SK-N-SH (cell line): ENCODE data around the gene TFAP2B. TPM values are rescaled to one million over a fixed set of nuclear protein-coding genes. Genes with fewer than 3 reads are reported as not detected.

Experiments
- CTCF ChIA-PET: fragments of 300-600, 350-600 bp; formaldehyde crosslinking; extraction: SDS; loops from one replicate; lab custom pipeline; 2021; lab: Yijun Ruan, JAX
- POLR2A ChIA-PET: fragments of 350-600 bp; sonication (Branson Sonifier 250); formaldehyde crosslinking; extraction: SDS; loops from one replicate; lab custom pipeline; 2020; ENCODE audit warnings: antibody characterized with exemption, inconsistent platforms; lab: Yijun Ruan, JAX
- DNase-seq: peaks from one replicate; pipeline ENCODE4 v3.0.0; 2012
- H2AFZ ChIP-seq: fragments of 200-600 bp; sonication (generic); 2 replicates; pipeline ENCODE4 v1.8.1; 2016; ENCODE audit warnings: antibody characterized with exemption, mild to moderate bottlenecking, low read depth
- H3F3A ChIP-seq: fragments of 200-600 bp; sonication (generic); replicated peaks from 2 replicates; pipeline ENCODE3; 2016; ENCODE audit warnings: antibody characterized with exemption, mild to moderate bottlenecking; ENCODE audit not compliant: insufficient read depth
- H3K27ac ChIP-seq, 2 experiments: fragments of 200-500 bp in 1 of 2; fragments of 200-600 bp in 1 of 2; sonication (Bioruptor generic) in 1 of 2; sonication (generic), shearing (Covaris generic) in 1 of 2; 2 replicates each; pipeline versions ENCODE4 v1.5.1 to v1.6.1; 2014 to 2016; ENCODE audit warnings: low read depth in 2 of 2, inconsistent platforms in 1 of 2, low read length in 1 of 2, mild to moderate bottlenecking in 1 of 2, mixed read lengths in 1 of 2
- H3K27me3 ChIP-seq: fragments of 200-600 bp; sonication (generic), shearing (Covaris generic); 2 replicates; pipeline ENCODE4 v1.6.1; 2016; ENCODE audit warnings: mixed run types; ENCODE audit not compliant: insufficient read depth
- H3K36me3 ChIP-seq, 2 experiments: fragments of 200-500 bp in 1 of 2; fragments of 200-600 bp in 1 of 2; sonication (Bioruptor generic) in 1 of 2; sonication (generic) in 1 of 2; replicated peaks in 1 of 2; 2 replicates each; pipeline versions ENCODE3 to v1.5.1; 2014 to 2016; ENCODE audit warnings: low read length in 1 of 2, mild to moderate bottlenecking in 1 of 2; ENCODE audit not compliant: insufficient read depth in 2 of 2, control insufficient read depth in 1 of 2
- H3K4me1 ChIP-seq, 2 experiments: fragments of 200-500 bp in 1 of 2; fragments of 200-600 bp in 1 of 2; sonication (Bioruptor generic) in 1 of 2; sonication (generic), shearing (Covaris generic) in 1 of 2; 2 replicates each; pipeline versions ENCODE4 v1.5.1 to v1.6.1; 2014 to 2016; ENCODE audit warnings: low read depth in 1 of 2, low read length in 1 of 2, mixed run types in 1 of 2; ENCODE audit not compliant: insufficient read depth in 2 of 2, control insufficient read depth in 1 of 2
- H3K4me2 ChIP-seq: fragments of 200-600 bp; sonication (generic), shearing (Covaris generic); 2 replicates; pipeline ENCODE4 v1.6.1; 2017; ENCODE audit warnings: mixed run types
- H3K4me3 ChIP-seq, 2 experiments: fragments of 200-500 bp in 1 of 2; fragments of 200-600 bp in 1 of 2; sonication (Bioruptor generic) in 1 of 2; sonication (generic), shearing (Covaris generic) in 1 of 2; 2 replicates each; pipeline versions ENCODE4 v1.5.1 to v1.8.1; 2014 to 2016; ENCODE audit warnings: low read depth in 2 of 2, inconsistent platforms in 1 of 2, low read length in 1 of 2, mild to moderate bottlenecking in 1 of 2, mixed read lengths in 1 of 2, moderate library complexity in 1 of 2
- H3K79me2 ChIP-seq: fragments of 200-600 bp; sonication (generic); 2 replicates; pipeline ENCODE4 v1.8.1; 2017; ENCODE audit warnings: mild to moderate bottlenecking; ENCODE audit not compliant: insufficient read depth
- H3K9ac ChIP-seq: fragments of 200-600 bp; sonication (generic); 2 replicates; pipeline ENCODE4 v1.6.1; 2017; ENCODE audit warnings: mixed run types
- H3K9me2 ChIP-seq: fragments of 200-600 bp; sonication (generic); 2 replicates; pipeline ENCODE4 v1.6.1; 2017; ENCODE audit warnings: mixed run types
- H3K9me3 ChIP-seq: fragments of 200-600 bp; sonication (generic); 2 replicates; pipeline ENCODE4 v1.6.1; 2017; ENCODE audit warnings: mixed run types, mild to moderate bottlenecking, moderate library complexity
- H4K20me1 ChIP-seq: fragments of 200-600 bp; sonication (generic); 2 replicates; pipeline ENCODE4 v1.6.1; 2017; ENCODE audit warnings: mild to moderate bottlenecking, mixed run types; ENCODE audit not compliant: insufficient read depth
- CTCF ChIP-seq: fragments of 200-600 bp; sonication (generic); IDR thresholded peaks from 2 replicates; pipeline ENCODE4 v1.6.1; 2017; ENCODE audit warnings: antibody characterized with exemption, mild to moderate bottlenecking, moderate library complexity
- EZH2phosphoT487 ChIP-seq: fragments of 200-600 bp; sonication (generic); IDR thresholded peaks from 2 replicates; pipeline ENCODE4 v1.6.1; 2017; ENCODE audit warnings: low read depth, mixed run types, mild to moderate bottlenecking, antibody characterized with exemption, moderate library complexity, borderline replicate concordance
- FOSL2 ChIP-seq: IDR thresholded peaks from 2 replicates; pipeline ENCODE4 v1.4.0; 2012; ENCODE audit warnings: low read depth, mild to moderate bottlenecking, moderate library complexity, borderline replicate concordance
- GATA2 ChIP-seq: sonication (generic); formaldehyde crosslinking; IDR thresholded peaks from 2 replicates; pipeline ENCODE4 v1.5.0; 2020; ENCODE audit warnings: mild to moderate bottlenecking, missing genetic modification reagents
- IRF3 ChIP-seq: fragments of 150-350 bp; IDR thresholded peaks from 2 replicates; pipeline ENCODE4 v1.6.1; 2016; ENCODE audit warnings: mild to moderate bottlenecking, low read depth, low read length
- JUND ChIP-seq: IDR thresholded peaks from 2 replicates; pipeline ENCODE4 v1.4.0; 2012
- MXI1 ChIP-seq: IDR thresholded peaks from 2 replicates; pipeline ENCODE4 v1.6.1; 2012; ENCODE audit warnings: mild to moderate bottlenecking, low read depth, low read length, improper control_type of control experiment
- NFIC ChIP-seq: IDR thresholded peaks from 2 replicates; pipeline ENCODE4 v1.4.0; 2012; ENCODE audit warnings: borderline replicate concordance
- NRF1 ChIP-seq: IDR thresholded peaks from 2 replicates; pipeline ENCODE4 v1.6.1; 2012; ENCODE audit warnings: low read depth, mild to moderate bottlenecking, low read length
- POLR2AphosphoS5 ChIP-seq: IDR thresholded peaks from 2 replicates; pipeline ENCODE4 v1.6.1; 2012; ENCODE audit warnings: low read depth, low read length
- RCOR1 ChIP-seq: fragments of 150-350 bp; IDR thresholded peaks from 2 replicates; pipeline ENCODE4 v1.6.1; 2017; ENCODE audit warnings: antibody characterized with exemption, low read length
- RFX5 ChIP-seq: IDR thresholded peaks from 2 replicates; pipeline ENCODE4 v1.6.1; 2012; ENCODE audit warnings: mild to moderate bottlenecking, improper control_type of control experiment, low read length
- RXRA ChIP-seq: IDR thresholded peaks from 2 replicates; pipeline ENCODE4 v1.4.0; 2012; ENCODE audit warnings: low read depth, mild to moderate bottlenecking, borderline replicate concordance
- SMC3 ChIP-seq: IDR thresholded peaks from 2 replicates; pipeline ENCODE4 v1.6.1; 2012; ENCODE audit warnings: low read depth, low read length, improper control_type of control experiment
- TAF1 ChIP-seq: IDR thresholded peaks from 2 replicates; pipeline ENCODE4 v1.6.1; 2012; ENCODE audit warnings: low read depth, mild to moderate bottlenecking, low read length, moderate library complexity, borderline replicate concordance
- USF2 ChIP-seq: fragments of 150-350 bp; IDR thresholded peaks from 2 replicates; pipeline ENCODE4 v1.6.1; 2017; ENCODE audit warnings: antibody characterized with exemption, low read length, low read depth, borderline replicate concordance
- YY1 ChIP-seq: IDR thresholded peaks from 2 replicates; pipeline ENCODE4 v1.4.0; 2012; ENCODE audit warnings: low read depth, mild to moderate bottlenecking
- ZBTB33 ChIP-seq: IDR thresholded peaks from 2 replicates; pipeline ENCODE4 v1.4.0; 2012; ENCODE audit warnings: low read depth, borderline replicate concordance
- WGBS: methylation state at CpG from one replicate; pipeline ENCODE4 v1.1.6; 2017; ENCODE audit warnings: low lambda C conversion rate; 5-methylcytosine and 5-hydroxymethylcytosine counted together
- polyA plus RNA-seq, 3 experiments: library from polyadenylated mRNA; depleted of rRNA; stranded (reverse); fragments of >200 nt; gene quantifications; 2 replicates each; pipeline ENCODE4 v1.2.3, GENCODE V29; 2012

The TFAP2B gene
- polyA plus RNA-seq, 1 of the 3 experiments (the other 2 are of a cell fraction) = 1.1 TPM

- TF ChIP-seq CTCF (no peak), RFX5 (no peak), TAF1 (no peak), IRF3 (no peak), RCOR1 (no peak), SMC3 (no peak), FOSL2 (no peak), MXI1 (peak; percentile 85)
Measured at GRCh38 chr6:50850223-50851048, 31.8 kb downstream of the TFAP2B start (continued).

- H3K9me3 ChIP-seq = no peaks in the 10 kb centered on the region
- CTCF ChIA-PET = interaction anchor here (0.8 to 2.4 kb wide), 5 partner anchors 22 to 993 kb away, joined by 3 to 6 read pairs (median 3); no protein-coding TSS in a partner anchor
- H3K27me3 ChIP-seq = peaks cover 7% of the 10 kb centered on the region; the same call in 1 of the 2 replicates
- H2AFZ ChIP-seq = no peak overlapping the region
- WGBS = 79% methylated on average over 31 of the region's 31 CpGs
- POLR2A ChIA-PET = interaction anchor here (0.9 to 2.6 kb wide), 3 partner anchors 14 to 26 kb away, joined by 3 to 10 read pairs (median 5); no protein-coding TSS in a partner anchor
- no peaks in the 10 kb centered on the region for H3K36me3 ChIP-seq
- H3K9ac ChIP-seq = no peak overlapping the region
- no peaks in the 10 kb centered on the region for H4K20me1 ChIP-seq
- H3K4me3 ChIP-seq = no peak overlapping the region
- H3K4me2 ChIP-seq = no peak overlapping the region
- no peaks in the 10 kb centered on the region for H3K9me2 ChIP-seq
- no peak for DNase-seq
- H3K4me1 ChIP-seq = peaks cover 0 to 21% of the 10 kb centered on the region in 2 experiments; a peak in 2 of 4 replicates
- H3K79me2 ChIP-seq = no peaks in the 10 kb centered on the region
- peak overlapping the region in 1 of 2 experiments; percentile 93; a peak in 2 of 4 replicates for H3K27ac ChIP-seq
- no peaks in the 10 kb centered on the region for H3F3A ChIP-seq
- TF ChIP-seq IRF3 (no peak), POLR2AphosphoS5 (no peak), USF2 (no peak), ZBTB33 (no peak), EZH2phosphoT487 (no peak), NRF1 (no peak), SMC3 (no peak), NFIC (no peak), CTCF (no peak), YY1 (no peak), RXRA (no peak), GATA2 (CRISPR knock-in tag) (no peak), JUND (no peak)
Measured at GRCh38 chr6:50851049-50851845, 32.6 kb downstream of the TFAP2B start.
